Body of pancreas (tissue), 4 donors: Measurements from ENCODE around the gene POLE3. TPM values are rescaled to one million over a fixed set of nuclear protein-coding genes. Genes with fewer than 3 reads are reported as not detected.
"Not testable (repeated sequence)": the region's sequence is repeated elsewhere in the genome, so short reads cannot be mapped to it uniquely, and the experiment has no call there.

Experiments used
- ATAC-seq: fragments of 150-250 bp; one replicate; pipeline ENCODE4 v1.9.1; 2016
- DNase-seq, 4 donors: peaks; one replicate each; pipeline ENCODE4 v3.0.0-alpha.2; 2019
- H3K27ac ChIP-seq, 4 donors: fragments of 200-600 bp; sonication (generic); 1 replicate in 3 of 4; 2 replicates in 1 of 4; pipeline versions ENCODE4 v1.5.1 to v1.6.1; 2016 to 2019; ENCODE audit warnings: mild to moderate bottlenecking in 1 of 4, mixed read lengths in 1 of 4, moderate library complexity in 1 of 4
- H3K27me3 ChIP-seq, 2 donors: fragments of 200-600 bp; sonication (generic); one replicate each; pipeline ENCODE4 v1.6.0; 2016; ENCODE audit warnings: mild to moderate bottlenecking in 1 of 2
- H3K36me3 ChIP-seq, 2 donors: fragments of 200-600 bp; sonication (generic); replicated peaks in 1 of 2; 2 replicates each; pipeline ENCODE4 v1.5.1; 2016; ENCODE audit warnings: low read depth in 2 of 2; ENCODE audit not compliant: insufficient read depth in 1 of 2
- H3K4me1 ChIP-seq: fragments of 200-600 bp; sonication (generic); one replicate; pipeline ENCODE4 v1.6.0; 2016
- H3K4me3 ChIP-seq, 2 donors: fragments of 200-600 bp; sonication (generic); 1 replicate in 1 of 2; 2 replicates in 1 of 2; pipeline ENCODE4 v1.5.1; 2016 to 2019
- H3K9me3 ChIP-seq, 3 donors: fragments of 200-600 bp; sonication (generic); 1 replicate in 2 of 3; 2 replicates in 1 of 3; pipeline ENCODE4 v1.5.1; 2016
- CTCF ChIP-seq, 7 experiments: fragments of 450-650 bp in 4 of 7; fragments of 200-600 bp in 3 of 7; sonication (generic) in 3 of 7; IDR thresholded peaks; one replicate each; pipeline ENCODE4 v1.5.1; 2016 to 2019; ENCODE audit warnings: antibody characterized with exemption in 7 of 7
- POLR2A ChIP-seq, 3 donors: fragments of 450-650 bp; IDR thresholded peaks; one replicate each; pipeline ENCODE4 v1.6.1; 2016; ENCODE audit warnings: antibody characterized with exemption in 3 of 3, mild to moderate bottlenecking in 2 of 3
- WGBS, 2 donors: methylation state at CpG; one replicate each; pipeline ENCODE4 v1.1.5; 2017; 5-methylcytosine and 5-hydroxymethylcytosine counted together
- intact Hi-C: fragments of 100-400 bp; cut with DNase I; formaldehyde crosslinking; loops from one replicate; pipeline ENCODE4 v1.15.1; 2023
- total RNA-seq, 2 donors: library from RNA; depleted of rRNA; stranded (reverse); fragments of >200 nt; gene quantifications; one replicate each; pipeline ENCODE4 v1.1.0, GENCODE V29; 2016

POLE3 gene
- total RNA-seq, 2 donors from 2014 or later = 13.8 to 17.6 TPM

GRCh38 chr9:113368348-113368981 is 42.0 kb downstream of the POLE3 start:
- Histone ChIP-seq H3K36me3 (no peaks in the 10 kb centered on the region), H3K9me3 (no peaks in the 10 kb centered on the region), H3K4me3 (no peak overlapping the region), H3K4me1 (peaks cover 50% of the 10 kb centered on the region), H3K27me3 (no peaks in the 10 kb centered on the region), H3K27ac (peak overlapping the region in 3 of 4 donors; percentile 30 to 99 (median 55))
- ATAC-seq (no peak), DNase-seq (no peak)
- intact Hi-C loops = no loop called here
- WGBS, 2 donors = 83 to 85% methylated on average over 4 to 5 of the region's 5 CpGs
- TF ChIP-seq POLR2A (IDR thresholded peaks at IDR 0.05) (no peak), CTCF (IDR thresholded peaks at IDR 0.05) (no peak)

- ATAC-seq, H3K9me3 ChIP-seq, intact Hi-C loops: not testable (repeated sequence)
Observed at GRCh38 chr9:113365652-113366051, 44.8 kb downstream of the POLE3 start.

GRCh38 chr9:113364951-113365350 is 45.5 kb downstream of the POLE3 start:
- no peak overlapping the region for H3K4me3 ChIP-seq
- no peaks in the 10 kb centered on the region for H3K36me3 ChIP-seq
- H3K27ac ChIP-seq = no peak overlapping the region
- no peak for ATAC-seq
- intact Hi-C loops = no loop called here
- no peaks in the 10 kb centered on the region for H3K27me3 ChIP-seq
- no peak for DNase-seq
- no peak for TF ChIP-seq POLR2A (IDR thresholded peaks at IDR 0.05)
- TF ChIP-seq CTCF (IDR thresholded peaks at IDR 0.05) = no peak
- WGBS, 2 donors = 34 to 68% methylated on average over 1 of the region's 1 CpG
- peaks cover 15% of the 10 kb centered on the region for H3K4me1 ChIP-seq
- no peaks in the 10 kb centered on the region for H3K9me3 ChIP-seq

More at GRCh38 chr9:113365652-113366051, 44.8 kb downstream of the POLE3 start:
- not testable (repeated sequence) for DNase-seq, H3K27me3 ChIP-seq, H3K4me3 ChIP-seq, H3K27ac ChIP-seq, H3K36me3 ChIP-seq
- H3K4me1 ChIP-seq = peaks cover 22% of the 10 kb centered on the region
- 82 to 88% methylated on average over 3 of the region's 3 CpGs for WGBS, 2 donors

- Histone ChIP-seq H3K4me1 (peaks cover 7% of the 10 kb centered on the region), H3K36me3 (no peaks in the 10 kb centered on the region), H3K9me3 (no peaks in the 10 kb centered on the region), H3K27ac (no peak overlapping the region), H3K4me3 (no peak overlapping the region), H3K27me3 (no peaks in the 10 kb centered on the region)
- intact Hi-C loops = no loop called here
- ATAC-seq (no peak), DNase-seq (no peak)
- no peak for TF ChIP-seq POLR2A (IDR thresholded peaks at IDR 0.05)
- no peak for TF ChIP-seq CTCF (IDR thresholded peaks at IDR 0.05)
- WGBS, 2 donors = 69 to 96% methylated on average over 3 of the region's 3 CpGs
Observed at GRCh38 chr9:113363336-113363735, 47.1 kb downstream of the POLE3 start.

GRCh38 chr9:113361304-113362018 is 49.0 kb downstream of the POLE3 start:
- DNase-seq (no peak), ATAC-seq (no peak)
- Histone ChIP-seq H3K36me3 (no peaks in the 10 kb centered on the region), H3K4me1 (peaks cover 13% of the 10 kb centered on the region), H3K27ac (no peak overlapping the region), H3K9me3 (no peaks in the 10 kb centered on the region), H3K27me3 (no peaks in the 10 kb centered on the region), H3K4me3 (no peak overlapping the region)
- WGBS, 2 donors = 73 to 81% methylated on average over 7 of the region's 7 CpGs
- intact Hi-C loops = no loop called here
- TF ChIP-seq CTCF (IDR thresholded peaks at IDR 0.05) = no peak
- no peak for TF ChIP-seq POLR2A (IDR thresholded peaks at IDR 0.05)
